GM12865 (cell line): ENCODE results near the gene CDON.

Source experiments
- DNase-seq: peaks from one replicate; pipeline ENCODE4 v3.0.0; 2010; ENCODE audit warnings: low read depth
- H3K4me3 ChIP-seq: 2 replicates; pipeline ENCODE4 v1.5.1; 2011; ENCODE audit warnings: mild to moderate bottlenecking, low read depth, low read length, control low read depth
- CTCF ChIP-seq: IDR thresholded peaks from 2 replicates; pipeline ENCODE4 v1.5.1; 2011; ENCODE audit warnings: low read length, control low read depth, low read depth, inconsistent platforms; ENCODE audit not compliant: insufficient read depth; ENCODE audit errors: missing control alignments

Gene CDON

DNA sequence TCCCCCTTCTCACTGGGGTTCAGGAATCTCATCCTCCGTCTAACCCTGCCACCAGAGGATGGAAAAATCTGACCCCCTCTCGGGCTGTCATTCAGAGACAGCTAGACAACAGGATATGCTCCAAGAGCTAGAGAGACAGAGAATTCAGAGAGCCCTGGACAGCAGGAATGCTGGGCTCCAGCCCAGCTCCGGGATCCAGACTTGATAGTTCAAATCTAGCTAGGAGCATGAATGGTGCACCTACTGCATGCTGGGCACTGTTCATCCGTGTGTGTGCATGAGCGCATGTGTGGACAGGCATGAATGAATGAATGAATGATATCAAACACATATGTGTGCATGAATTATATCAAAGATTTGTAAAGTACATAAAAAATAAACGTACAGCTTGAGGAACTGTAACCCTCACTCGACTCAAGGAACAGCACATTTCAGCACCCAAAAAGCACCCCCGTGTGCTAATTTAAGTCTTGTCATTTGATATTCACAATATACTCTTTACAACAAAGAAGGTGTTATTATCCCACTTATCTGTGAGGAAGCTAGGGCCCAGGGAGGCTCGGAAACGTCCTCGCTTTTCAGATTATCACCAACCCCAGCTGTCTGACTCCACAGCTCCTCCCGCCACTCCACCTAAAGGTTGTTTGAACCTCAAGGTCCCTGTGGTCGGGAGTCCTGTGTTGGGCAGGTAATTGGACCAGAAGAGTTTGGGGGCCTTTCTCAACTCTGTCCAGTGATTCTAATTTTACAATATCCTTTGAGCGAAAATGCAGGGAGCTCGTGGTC, 117.5 kb downstream of the CDON start:
- H3K4me3 ChIP-seq: no peak overlapping the region
- no peak for DNase-seq
- TF ChIP-seq CTCF: no peak

- TF ChIP-seq CTCF: no peak
- no peak for DNase-seq
- H3K4me3 ChIP-seq: no peak overlapping the region
Observed at GRCh38 chr11:125944350-125945010, 118.2 kb downstream of the CDON start.

- no peak for TF ChIP-seq CTCF
- no peak for DNase-seq
- H3K4me3 ChIP-seq: no peak overlapping the region
Observed at GRCh38 chr11:125943661-125944349, 118.9 kb downstream of the CDON start.

- H3K4me3 ChIP-seq: no peak overlapping the region
- TF ChIP-seq CTCF: no peak
- no peak for DNase-seq
Observed at GRCh38 chr11:125942771-125943428, 119.8 kb downstream of the CDON start.

DNA sequence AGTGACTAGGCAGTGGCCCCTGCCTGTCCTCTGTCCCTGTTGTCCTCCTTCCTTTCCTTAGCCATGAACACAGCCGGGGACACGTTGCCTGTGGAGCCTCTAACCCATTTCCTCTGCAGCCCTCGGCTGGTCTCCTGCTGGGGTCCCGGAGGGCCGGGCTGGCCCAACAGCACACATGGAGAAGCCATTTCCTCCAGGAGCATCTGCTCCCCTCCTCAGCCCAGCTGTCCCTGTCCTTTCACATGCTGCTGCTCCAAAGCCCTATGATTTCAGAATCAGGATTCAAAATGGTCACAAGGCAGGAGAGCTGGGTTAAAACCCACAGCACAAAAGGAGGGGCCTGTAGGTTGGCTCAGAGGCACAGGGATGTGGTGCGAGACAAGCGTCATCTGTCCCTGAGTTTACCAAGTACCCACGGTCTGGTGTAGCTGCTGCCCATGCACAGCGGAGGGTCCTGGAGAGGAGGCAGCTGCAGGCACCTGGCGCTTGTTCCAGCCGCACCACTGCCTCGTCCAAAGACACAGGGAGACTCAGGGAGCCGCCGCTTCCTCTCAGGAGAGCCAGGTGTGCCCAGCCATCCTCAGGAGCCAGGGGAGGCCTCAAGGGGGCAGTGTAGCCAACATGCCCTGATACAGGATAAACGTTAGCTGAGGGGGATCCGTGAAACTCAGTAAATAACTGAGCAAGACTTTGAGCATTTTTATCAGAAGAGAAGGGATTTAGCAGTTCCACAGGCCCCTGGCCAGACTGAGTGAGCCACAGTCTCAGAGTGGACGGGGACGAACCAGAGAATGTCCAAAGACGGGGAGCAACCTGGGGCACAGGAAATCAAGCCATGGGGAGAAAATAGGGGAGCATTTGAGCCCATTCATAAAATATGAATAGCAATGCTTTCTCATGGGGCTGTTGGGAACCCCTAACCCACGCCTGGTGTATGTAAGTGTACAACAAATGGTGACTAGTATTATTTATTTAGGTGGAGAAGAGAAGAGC, 120.8 kb downstream of the CDON start:
- H3K4me3 ChIP-seq: no peak overlapping the region
- DNase-seq: peak; percentile 47
- peak; percentile 80 for TF ChIP-seq CTCF

DNA sequence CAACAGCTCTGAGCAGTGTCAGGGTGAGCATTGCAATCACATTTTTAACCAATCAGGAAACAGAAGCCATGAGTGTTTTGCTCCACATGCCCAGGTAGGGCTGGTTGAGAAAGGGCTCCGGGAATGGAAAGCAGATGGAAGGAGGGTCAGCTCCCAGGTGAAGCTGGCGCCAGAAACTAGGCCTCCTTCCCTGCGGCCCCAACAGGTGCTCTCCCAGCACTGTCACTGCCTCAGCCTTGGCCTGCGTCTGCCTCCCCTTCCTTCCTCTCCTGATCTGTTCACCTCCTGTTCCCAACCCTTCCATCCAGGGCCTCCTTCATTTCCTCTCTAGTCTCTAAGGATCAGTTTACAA, 121.4 kb downstream of the CDON start:
- no peak overlapping the region for H3K4me3 ChIP-seq
- no peak for DNase-seq
- no peak for TF ChIP-seq CTCF
